Measurements from ENCODE around the gene GPRC5D.

The GPRC5D gene

GRCh38 chr12:13000616-13000924 lies 48.6 kb upstream of the GPRC5D start:
- H3K79me2 ChIP-seq (ENCODE audit: insufficient read depth, low read length) = no peaks in the 10 kb centered on the region
- peak overlapping the region; percentile 48 for H2AFZ ChIP-seq (ENCODE audit: low read length)
- H3K9ac ChIP-seq (ENCODE audit: low read depth, low read length, poor library complexity, severe bottlenecking) = peak overlapping the region; percentile 65

GRCh38 chr12:12999959-13000615 lies 48.1 kb upstream of the GPRC5D start, which contains the start of gene HEBP1:
Gene HEBP1 (minus strand): TSS chr12:13000265. CDS start chr12:13000114, 151 bp downstream.
- Histone ChIP-seq H2AFZ (ENCODE audit: low read length) (peak within 1 kb of the TSS; percentile 89), H3K79me2 (ENCODE audit: insufficient read depth, low read length) (no peaks in the 10 kb centered on the region), H3K9me3 (ENCODE audit: insufficient read depth, low read depth, low read length) (no peaks in the 10 kb centered on the region), H3F3A (ENCODE audit: low read depth) (no peaks in the 10 kb centered on the region), H3K27me3 (ENCODE audit: insufficient read depth, low read length, poor library complexity, severe bottlenecking) (no peaks in the 10 kb centered on the region), H3K4me2 (ENCODE audit: low read depth, low read length, poor library complexity, severe bottlenecking) (peak within 1 kb of the TSS; percentile 99), H3K9me2 (replicated peaks; ENCODE audit: low read depth, low read length) (no peaks in the 10 kb centered on the region), H3K4me1 (ENCODE audit: insufficient read depth, low read length, poor library complexity, severe bottlenecking) (peaks cover 24% of the 10 kb centered on the region), H3K36me3 (ENCODE audit: insufficient read depth, low read length) (no peaks in the 10 kb centered on the region), H3K9ac (ENCODE audit: low read depth, low read length, poor library complexity, severe bottlenecking) (peak within 1 kb of the TSS; percentile 74), H4K20me1 (ENCODE audit: insufficient read depth, low read length, poor library complexity, severe bottlenecking) (no peaks in the 10 kb centered on the region), H3K4me3 (ENCODE audit: low read length, poor library complexity, severe bottlenecking) (peak within 1 kb of the TSS; percentile 74)
- TF ChIP-seq CTCF (conservative IDR thresholded peaks at IDR 0.05; ENCODE audit: low read length) (no peak), EZH2phosphoT487 (IDR thresholded peaks at IDR 0.05; ENCODE audit: borderline replicate concordance) (no peak)

More at GRCh38 chr12:13000616-13000924, 48.6 kb upstream of the GPRC5D start:
- TF ChIP-seq CTCF (conservative IDR thresholded peaks at IDR 0.05; ENCODE audit: low read length) = no peak
- TF ChIP-seq EZH2phosphoT487 (IDR thresholded peaks at IDR 0.05; ENCODE audit: borderline replicate concordance) = no peak
- Histone ChIP-seq H3K9me2 (replicated peaks; ENCODE audit: low read depth, low read length) (no peaks in the 10 kb centered on the region), H3K27me3 (ENCODE audit: insufficient read depth, low read length, poor library complexity, severe bottlenecking) (no peaks in the 10 kb centered on the region), H4K20me1 (ENCODE audit: insufficient read depth, low read length, poor library complexity, severe bottlenecking) (no peaks in the 10 kb centered on the region), H3K4me2 (ENCODE audit: low read depth, low read length, poor library complexity, severe bottlenecking) (peak overlapping the region; percentile 77), H3K4me1 (ENCODE audit: insufficient read depth, low read length, poor library complexity, severe bottlenecking) (peaks cover 24% of the 10 kb centered on the region), H3K4me3 (ENCODE audit: low read length, poor library complexity, severe bottlenecking) (peak overlapping the region; percentile 74), H3F3A (ENCODE audit: low read depth) (no peaks in the 10 kb centered on the region), H3K9me3 (ENCODE audit: insufficient read depth, low read depth, low read length) (no peaks in the 10 kb centered on the region), H3K36me3 (ENCODE audit: insufficient read depth, low read length) (no peaks in the 10 kb centered on the region)

- no peaks in the 10 kb centered on the region for H3F3A ChIP-seq (ENCODE audit: low read depth)
- H3K4me3 ChIP-seq (ENCODE audit: low read length, poor library complexity, severe bottlenecking) = peak overlapping the region; percentile 74
- H3K4me2 ChIP-seq (ENCODE audit: low read depth, low read length, poor library complexity, severe bottlenecking) = peak overlapping the region; percentile 99
- peak overlapping the region; percentile 89 for H2AFZ ChIP-seq (ENCODE audit: low read length)
- peaks cover 24% of the 10 kb centered on the region for H3K4me1 ChIP-seq (ENCODE audit: insufficient read depth, low read length, poor library complexity, severe bottlenecking)
- no peaks in the 10 kb centered on the region for H3K79me2 ChIP-seq (ENCODE audit: insufficient read depth, low read length)
- H4K20me1 ChIP-seq (ENCODE audit: insufficient read depth, low read length, poor library complexity, severe bottlenecking) = no peaks in the 10 kb centered on the region
- H3K9me3 ChIP-seq (ENCODE audit: insufficient read depth, low read depth, low read length) = no peaks in the 10 kb centered on the region
- H3K27me3 ChIP-seq (ENCODE audit: insufficient read depth, low read length, poor library complexity, severe bottlenecking) = no peaks in the 10 kb centered on the region
- no peak for TF ChIP-seq EZH2phosphoT487 (IDR thresholded peaks at IDR 0.05; ENCODE audit: borderline replicate concordance)
- no peak for TF ChIP-seq CTCF (conservative IDR thresholded peaks at IDR 0.05; ENCODE audit: low read length)
- H3K9ac ChIP-seq (ENCODE audit: low read depth, low read length, poor library complexity, severe bottlenecking) = peak overlapping the region; percentile 74
- no peaks in the 10 kb centered on the region for H3K9me2 ChIP-seq (replicated peaks; ENCODE audit: low read depth, low read length)
- no peaks in the 10 kb centered on the region for H3K36me3 ChIP-seq (ENCODE audit: insufficient read depth, low read length)
These were observed 47.4 kb upstream of the GPRC5D start for GRCh38 chr12:12999271-12999958.

All from Loucy (cell line).